Panc1 (cell line): ENCODE results near the gene DYNC1LI1.

Experiments
- POLR2AphosphoS5 ChIP-seq: IDR thresholded peaks from 2 replicates; pipeline ENCODE4 v1.6.1; 2012; ENCODE audit warnings: mild to moderate bottlenecking, low read depth, low read length, moderate library complexity
- TF ChIP-seq, protein P1 (sequence below): fragments of 450-650 bp; IDR thresholded peaks from 2 replicates; pipeline ENCODE4 v1.5.1; 2017; ENCODE audit warnings: mild to moderate bottlenecking

GRCh38 chr3:32487781-32488473 is 82.7 kb downstream of the DYNC1LI1 start:
- TF ChIP-seq, protein P1, sequence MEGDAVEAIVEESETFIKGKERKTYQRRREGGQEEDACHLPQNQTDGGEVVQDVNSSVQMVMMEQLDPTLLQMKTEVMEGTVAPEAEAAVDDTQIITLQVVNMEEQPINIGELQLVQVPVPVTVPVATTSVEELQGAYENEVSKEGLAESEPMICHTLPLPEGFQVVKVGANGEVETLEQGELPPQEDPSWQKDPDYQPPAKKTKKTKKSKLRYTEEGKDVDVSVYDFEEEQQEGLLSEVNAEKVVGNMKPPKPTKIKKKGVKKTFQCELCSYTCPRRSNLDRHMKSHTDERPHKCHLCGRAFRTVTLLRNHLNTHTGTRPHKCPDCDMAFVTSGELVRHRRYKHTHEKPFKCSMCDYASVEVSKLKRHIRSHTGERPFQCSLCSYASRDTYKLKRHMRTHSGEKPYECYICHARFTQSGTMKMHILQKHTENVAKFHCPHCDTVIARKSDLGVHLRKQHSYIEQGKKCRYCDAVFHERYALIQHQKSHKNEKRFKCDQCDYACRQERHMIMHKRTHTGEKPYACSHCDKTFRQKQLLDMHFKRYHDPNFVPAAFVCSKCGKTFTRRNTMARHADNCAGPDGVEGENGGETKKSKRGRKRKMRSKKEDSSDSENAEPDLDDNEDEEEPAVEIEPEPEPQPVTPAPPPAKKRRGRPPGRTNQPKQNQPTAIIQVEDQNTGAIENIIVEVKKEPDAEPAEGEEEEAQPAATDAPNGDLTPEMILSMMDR: no peak
- TF ChIP-seq POLR2AphosphoS5: no peak
